CMK (cell line): ENCODE data around the gene ALDH9A1.
"Not testable (repeated sequence)": the region's sequence is repeated elsewhere in the genome, so short reads cannot be mapped to it uniquely, and the experiment has no call there.

Experiments
- DNase-seq: peaks from one replicate; pipeline ENCODE4 v3.0.0-alpha.2; 2010; ENCODE audit warnings: low read depth

Gene ALDH9A1

DNA sequence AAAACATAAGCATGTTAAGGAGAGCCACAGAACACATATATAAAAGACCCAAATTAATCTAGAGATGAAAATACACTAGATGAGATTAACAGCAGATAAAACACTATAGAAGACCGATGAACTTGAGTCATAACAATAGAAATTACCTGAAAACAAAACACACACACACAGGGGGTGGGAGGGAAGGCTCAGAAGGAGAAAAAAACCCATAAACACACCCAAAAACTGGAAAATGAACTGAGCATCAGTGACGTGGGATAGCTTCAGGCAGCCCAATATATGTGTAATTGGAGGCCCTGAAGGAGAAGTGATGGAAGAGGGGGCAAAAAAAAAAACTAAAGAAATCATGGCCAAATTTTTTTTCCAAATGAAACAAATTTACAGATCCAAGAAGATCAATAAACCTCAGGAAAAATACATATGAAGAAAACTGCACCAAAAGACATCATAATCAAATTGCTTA lies 11.4 kb downstream of the ALDH9A1 start:
- DNase-seq, result no peak

DNA sequence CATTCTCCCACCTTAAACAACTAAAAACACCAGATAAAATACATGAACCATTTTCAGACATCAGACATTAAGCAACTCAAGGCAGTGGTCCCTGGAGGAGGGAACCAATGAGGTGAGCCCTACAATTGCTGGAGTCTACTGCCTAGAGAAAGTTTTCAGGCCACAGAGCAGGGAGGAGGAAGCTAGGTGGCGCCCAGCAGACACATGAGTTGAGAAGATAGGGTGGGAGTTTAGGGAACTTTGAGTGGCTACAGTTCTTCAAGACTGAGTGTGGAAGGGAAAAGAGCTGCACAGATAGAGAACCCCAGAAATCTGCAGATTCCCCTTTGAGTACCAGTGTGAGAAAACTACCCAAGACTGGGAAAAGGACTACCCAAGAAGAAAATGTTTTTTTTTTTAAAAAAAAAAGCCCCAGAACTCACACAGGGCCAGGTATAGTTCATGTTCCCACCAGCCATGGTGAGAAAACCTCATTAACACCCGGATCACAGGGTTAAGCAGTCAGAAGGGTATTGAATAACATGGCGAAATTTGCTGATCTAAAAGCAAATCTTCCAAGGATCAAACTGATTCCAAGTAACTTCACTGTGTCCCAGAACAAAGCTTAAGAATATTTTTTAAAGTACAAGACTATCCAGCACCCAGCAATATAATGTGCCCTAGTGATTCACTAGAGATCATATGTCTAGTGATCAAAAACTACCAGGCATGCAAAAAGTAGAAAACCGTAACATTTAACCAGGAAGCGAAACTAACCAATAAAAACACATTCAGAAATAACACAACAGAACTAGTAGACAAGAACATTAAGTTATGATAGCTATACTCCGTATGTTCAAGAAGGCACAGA lies 12.0 kb downstream of the ALDH9A1 start:
- peak; percentile 35 for DNase-seq

DNA sequence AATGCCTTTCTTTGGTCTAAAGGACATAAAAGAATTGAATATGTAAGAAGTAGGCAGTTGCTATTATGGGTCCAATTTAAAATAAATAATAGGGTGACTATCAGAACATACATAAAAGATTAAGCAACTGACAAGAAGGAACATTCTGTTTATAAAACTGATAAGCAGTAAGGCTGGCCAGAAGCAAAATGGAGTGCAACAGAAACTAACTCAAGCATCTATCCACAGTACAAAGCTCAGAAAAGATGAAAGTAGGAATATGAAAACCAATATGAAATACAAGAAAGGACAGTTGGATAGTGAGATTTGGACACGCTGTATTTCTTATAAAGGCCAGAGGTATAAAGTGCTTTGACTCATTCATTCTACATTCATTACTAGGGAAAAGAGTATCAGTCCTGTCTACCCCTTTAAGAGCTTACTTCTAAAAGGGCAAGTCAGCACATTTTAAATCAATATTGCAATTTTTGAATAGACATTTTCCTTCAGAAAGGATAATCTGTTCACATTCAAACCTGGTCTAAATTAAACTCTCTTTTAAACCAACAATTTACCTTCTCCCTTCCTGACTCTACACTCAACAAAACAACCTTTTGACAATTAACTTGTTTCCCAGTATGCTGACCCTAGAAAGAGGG lies 14.4 kb downstream of the ALDH9A1 start:
- DNase-seq, result no peak

DNA sequence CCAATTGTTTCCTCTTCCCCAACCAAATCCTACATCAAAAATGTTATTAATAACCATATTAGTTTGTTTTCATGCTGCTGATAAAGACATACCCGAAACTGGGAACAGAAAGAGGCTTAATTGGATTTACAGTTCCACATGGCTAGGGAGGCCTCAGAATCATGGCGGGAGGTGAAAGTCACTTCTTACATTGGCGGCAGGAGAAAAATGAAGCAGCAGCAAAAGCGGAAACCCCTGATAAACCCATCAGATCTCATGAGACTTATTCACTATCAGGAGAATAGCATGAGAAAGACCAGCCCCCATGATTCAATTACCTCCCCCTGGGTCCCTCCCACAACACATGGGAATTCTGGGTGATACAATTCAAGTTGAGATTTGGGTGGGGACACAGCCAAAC lies 17.6 kb downstream of the ALDH9A1 start:
- not testable (repeated sequence) for DNase-seq

DNA sequence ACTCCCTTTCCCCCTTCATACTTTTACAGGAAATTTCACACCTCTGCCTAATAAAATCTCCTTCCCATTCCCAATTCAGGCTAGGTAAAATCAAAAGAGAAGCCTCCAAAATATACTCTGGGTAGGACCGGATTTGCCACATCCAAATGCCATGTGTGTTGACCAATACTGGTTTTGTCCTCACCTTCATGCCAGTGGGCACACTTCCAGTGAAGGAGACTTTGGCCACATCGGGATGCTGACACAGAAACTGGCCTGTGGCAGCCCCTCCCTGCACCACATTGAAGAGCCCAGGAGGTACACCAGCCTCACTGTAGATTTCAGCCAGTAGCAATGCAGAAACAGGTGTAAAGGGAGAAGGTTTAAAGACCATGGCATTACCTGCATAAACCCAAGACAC lies 18.1 kb downstream of the ALDH9A1 start:
- no peak for DNase-seq

DNA sequence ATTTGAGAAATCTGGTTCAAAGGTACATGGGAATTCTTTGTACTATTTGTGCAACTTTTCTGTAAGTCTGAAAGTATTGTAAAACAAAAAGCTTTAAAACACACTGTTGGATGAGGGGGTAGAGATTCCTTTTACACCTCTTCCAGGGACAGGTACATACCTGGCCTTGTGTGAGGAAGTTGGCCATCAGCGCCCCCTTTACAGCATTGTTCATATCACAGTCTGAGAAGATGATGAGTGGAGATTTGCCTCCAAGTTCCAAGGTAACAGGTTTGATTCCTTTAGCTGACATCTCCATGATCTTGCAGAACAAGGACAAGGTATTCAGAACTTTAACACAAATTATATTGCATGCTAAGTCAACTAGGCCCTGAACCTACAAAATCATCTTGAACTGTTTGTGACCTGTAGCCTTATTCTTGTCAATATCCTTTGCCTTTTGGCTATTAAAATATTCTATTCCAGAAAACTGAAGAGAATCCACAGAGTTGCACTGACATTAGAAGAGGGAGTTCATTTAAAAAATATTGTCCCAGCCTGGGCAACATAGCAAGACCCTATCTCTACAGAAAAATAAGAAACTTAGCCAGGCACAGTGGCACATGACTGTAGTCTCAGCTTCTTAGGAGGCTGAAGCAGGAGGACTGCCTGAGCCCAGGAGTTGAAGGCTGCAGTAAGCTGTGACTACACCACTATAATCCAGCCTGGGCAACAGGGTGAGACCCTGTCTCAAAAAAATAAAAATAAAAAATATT lies 18.9 kb downstream of the ALDH9A1 start:
- DNase-seq, result no peak

- DNase-seq, result no peak
Measured at GRCh38 chr1:165678509-165678908, 19.9 kb downstream of the ALDH9A1 start.

DNA sequence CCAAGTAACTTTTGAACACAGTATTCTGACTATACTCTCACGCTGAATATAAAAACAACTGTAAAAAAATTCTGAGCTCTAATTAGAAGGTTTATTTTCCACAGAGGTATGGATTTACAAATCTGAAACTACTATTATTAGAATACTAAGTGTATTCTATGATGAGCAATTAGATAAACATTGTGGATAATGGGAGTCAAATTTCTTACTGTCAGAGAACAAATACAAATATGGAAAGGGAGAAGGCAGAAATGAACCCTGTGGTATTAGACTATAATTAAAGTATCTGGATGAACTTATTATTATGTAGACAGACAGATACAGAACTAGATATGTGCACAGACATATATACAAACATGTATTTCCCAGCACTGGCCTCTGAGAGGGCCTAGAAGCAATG lies 22.6 kb downstream of the ALDH9A1 start:
- DNase-seq, result no peak

GRCh38 chr1:165674599-165674998 lies 23.8 kb downstream of the ALDH9A1 start:
- no peak for DNase-seq

GRCh38 chr1:165671526-165671925 lies 26.8 kb downstream of the ALDH9A1 start:
- DNase-seq, result no peak

- DNase-seq, result no peak
Measured at GRCh38 chr1:165668184-165668583, 30.2 kb downstream of the ALDH9A1 start.

GRCh38 chr1:165666152-165666825 lies 32.1 kb downstream of the ALDH9A1 start:
- DNase-seq, result no peak

DNA sequence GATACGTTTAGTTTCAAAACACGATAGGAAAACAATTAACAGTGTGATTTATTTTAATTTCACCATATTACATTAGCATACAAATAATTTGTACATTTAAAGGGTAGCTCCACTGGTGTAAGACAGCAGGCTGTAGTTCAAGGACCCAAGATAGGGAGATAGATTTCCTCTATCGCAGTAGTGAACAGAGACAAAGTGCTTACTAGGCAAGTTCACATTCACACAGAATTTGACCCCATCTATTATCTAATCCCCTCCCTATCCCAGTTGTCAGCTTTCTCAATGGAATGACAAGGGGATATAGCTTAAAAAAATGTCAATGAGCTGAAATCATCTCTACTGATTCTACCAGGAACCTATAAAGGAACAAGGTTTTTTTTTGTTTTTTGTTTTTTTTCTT lies 36.2 kb downstream of the ALDH9A1 start:
- DNase-seq, result no peak

DNA sequence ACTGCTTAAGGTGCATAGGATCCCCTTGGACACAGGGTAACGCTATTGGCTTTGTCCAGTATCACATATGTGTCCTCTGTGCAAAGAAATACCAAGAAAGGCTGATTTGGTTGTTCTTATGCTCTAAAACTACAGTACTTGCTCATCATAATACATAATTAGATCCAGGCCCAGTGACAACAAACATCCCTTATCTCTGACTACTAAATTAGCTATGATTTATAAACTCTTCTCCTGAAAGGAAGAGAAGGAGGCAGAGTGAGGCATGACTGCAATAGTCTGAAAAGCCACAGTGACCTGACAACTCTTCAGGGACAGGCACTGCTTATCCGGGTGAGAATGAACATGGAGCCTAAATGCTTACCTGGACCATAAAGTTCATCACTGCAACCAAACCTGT lies 36.7 kb downstream of the ALDH9A1 start:
- no peak for DNase-seq

DNA sequence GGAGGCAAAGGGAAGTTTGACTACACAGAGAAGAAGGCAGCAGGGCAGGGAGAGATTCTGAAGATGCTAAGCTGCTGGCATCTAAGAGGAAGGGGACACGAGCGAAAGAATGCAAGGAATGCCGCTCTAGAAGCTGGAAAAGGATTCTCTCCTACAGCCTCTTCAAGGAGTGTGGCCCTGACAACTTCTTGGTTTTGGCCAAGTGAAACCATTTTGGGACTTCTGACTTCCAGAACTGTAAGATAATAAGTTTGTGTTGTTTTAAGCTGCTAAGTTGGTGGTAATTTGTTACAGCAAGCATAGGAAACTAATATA lies 38.8 kb downstream of the ALDH9A1 start:
- no peak for DNase-seq

- DNase-seq, result not testable (repeated sequence)
Measured at GRCh38 chr1:165658766-165659580, 39.4 kb downstream of the ALDH9A1 start.

DNA sequence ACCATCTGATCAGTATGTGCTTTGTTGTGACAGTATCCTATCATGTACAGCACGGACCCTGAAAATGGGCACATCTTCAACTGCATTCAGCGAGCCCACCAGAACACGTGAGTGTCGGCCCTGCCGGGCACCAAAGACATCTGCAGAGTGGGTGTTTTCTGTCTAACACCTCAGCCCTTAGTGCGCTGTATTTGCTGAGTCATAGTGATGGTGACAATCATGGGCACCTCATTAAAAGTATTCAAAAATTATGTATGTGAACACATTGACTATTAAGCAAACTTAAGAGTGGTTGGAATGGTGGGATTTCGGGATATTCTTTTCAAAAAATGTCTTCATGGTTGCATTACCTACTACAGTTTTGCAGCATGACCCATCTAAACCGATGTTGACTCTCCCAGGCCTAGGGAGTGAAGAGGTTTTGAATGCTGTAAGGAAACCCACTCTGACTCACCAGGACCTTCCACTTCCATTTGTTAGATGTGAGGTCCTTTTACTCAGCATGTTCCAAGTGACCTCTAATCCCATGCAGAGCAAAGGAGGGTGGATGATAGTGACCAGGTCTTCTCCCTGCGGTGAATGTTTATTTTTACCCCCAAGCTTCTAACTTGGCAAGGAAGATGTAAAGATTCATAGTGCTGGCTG lies 47.3 kb downstream of the ALDH9A1 start:
- DNase-seq, result no peak

DNA sequence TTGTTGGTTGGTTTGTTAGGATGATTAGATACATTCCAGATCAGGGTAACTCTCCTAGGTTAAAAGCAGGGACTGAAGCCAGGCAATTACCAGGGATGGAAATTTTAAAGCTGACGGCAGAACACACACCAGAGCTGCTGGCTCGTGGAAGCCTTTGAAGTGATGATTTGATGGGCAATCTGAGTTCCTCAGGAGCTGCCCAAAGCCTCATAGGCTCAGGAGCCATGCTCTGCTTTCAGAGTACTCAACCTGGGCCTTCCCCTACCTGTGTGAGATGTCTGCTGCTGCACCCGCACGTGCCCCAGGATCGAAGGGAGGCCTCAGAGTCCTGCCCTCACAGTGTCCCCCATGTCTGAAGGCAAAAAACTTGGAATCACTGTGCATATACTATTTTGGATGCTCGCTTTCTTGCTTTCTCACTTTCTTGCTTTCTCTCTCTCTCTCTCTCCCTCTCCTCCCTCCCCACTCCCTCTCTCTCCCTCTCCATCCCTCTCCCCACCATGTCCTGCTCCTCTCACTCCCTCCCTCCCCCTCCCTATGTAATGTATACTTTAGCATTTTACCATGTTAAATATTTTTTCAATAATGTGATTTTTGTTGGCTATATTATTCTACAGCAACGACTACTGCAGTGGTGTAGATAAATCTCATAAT lies 49.3 kb downstream of the ALDH9A1 start:
- DNase-seq, result no peak

GRCh38 chr1:165647970-165648369 lies 50.4 kb downstream of the ALDH9A1 start:
- peak; percentile 27 for DNase-seq

- DNase-seq, result no peak
Measured at GRCh38 chr1:165647517-165647916, 50.8 kb downstream of the ALDH9A1 start.
